Measurements from ENCODE around the gene HSPG2. TPM values are rescaled to one million over a fixed set of nuclear protein-coding genes. Genes with fewer than 3 reads are reported as not detected.

The HSPG2 gene
- total RNA-seq, 5 donors from 2014 or later (not counting 1 experiment from before 2014, with no cell fraction given): 4.4 to 9.3 (median 7.9) TPM

DNA sequence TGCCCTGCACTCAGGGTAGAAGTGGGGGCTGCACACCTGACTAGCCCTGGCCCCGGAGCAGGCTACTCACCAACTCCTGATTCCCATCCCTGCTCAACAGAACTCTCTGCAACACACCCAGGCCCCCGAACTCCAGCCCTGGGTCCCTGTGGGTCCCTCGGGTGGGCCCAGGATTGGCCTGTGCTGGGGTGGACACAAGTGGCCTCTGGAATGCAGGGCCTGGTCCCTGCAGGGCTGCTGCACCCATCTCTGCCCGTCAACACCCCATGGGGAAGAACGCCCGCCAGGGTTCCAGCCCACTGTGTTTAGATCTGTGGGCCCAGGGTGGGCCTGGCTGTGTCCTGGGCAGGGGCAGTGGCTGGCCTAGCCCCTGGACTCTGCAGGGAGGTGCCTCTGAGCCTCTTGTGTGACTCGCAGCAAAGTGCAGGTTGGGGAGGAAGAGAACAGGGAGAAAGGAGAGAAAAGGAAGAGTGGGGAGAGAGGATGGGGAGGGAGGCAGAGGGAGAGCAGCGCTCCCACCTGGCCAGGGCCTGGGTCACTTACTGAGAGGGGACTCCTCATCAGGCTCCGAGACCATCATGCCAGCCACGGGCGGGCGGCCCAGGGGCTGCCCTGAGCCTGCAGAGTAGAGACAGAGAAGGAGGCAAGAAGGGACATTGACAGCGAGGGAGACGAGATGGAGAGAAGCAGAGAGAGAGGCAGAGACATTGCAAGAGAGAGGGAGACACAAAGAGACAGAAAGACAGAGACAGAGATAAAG is 43.9 kb downstream of the HSPG2 start:
- no peak overlapping the region for H3K27ac ChIP-seq (ENCODE audit: low read length)
- H3K4me1 ChIP-seq (ENCODE audit: control insufficient read depth in 1 of 2, extremely low read depth in 1 of 2, insufficient read depth in 2 of 2, low read length in 2 of 2): no peaks in the 10 kb centered on the region
- ChIA-PET CTCF (no interaction called here), POLR2A (no interaction called here)
- no peak overlapping the region for H3K4me3 Mint-ChIP-seq
- no peaks in the 10 kb centered on the region for H3K9me3 Mint-ChIP-seq
- no peaks in the 10 kb centered on the region for H3K4me1 Mint-ChIP-seq
- no peak overlapping the region for H3K4me3 ChIP-seq (ENCODE audit: control insufficient read depth in 1 of 2, extremely low read depth in 1 of 2, low read length in 1 of 2)
- H3K9me3 ChIP-seq: no peaks in the 10 kb centered on the region
- no peak overlapping the region for H3K27ac Mint-ChIP-seq
- DNase-seq: no peak
- no peaks in the 10 kb centered on the region for H3K27me3 Mint-ChIP-seq
- WGBS (ENCODE audit: insufficient coverage): 83% methylated on average over 13 of the region's 14 CpGs
- H3K36me3 ChIP-seq (ENCODE audit: control insufficient read depth in 2 of 2, extremely low read depth in 1 of 2, insufficient read depth in 1 of 2, low read length in 1 of 2): no peaks in the 10 kb centered on the region
- H3K36me3 Mint-ChIP-seq: no peaks in the 10 kb centered on the region
- H3K27me3 ChIP-seq (replicated peaks in 1 of 2; ENCODE audit: control insufficient read depth in 2 of 2, extremely low read depth in 1 of 2, insufficient read depth in 2 of 2, low read length in 1 of 2): peaks cover 0 to 16% of the 10 kb centered on the region in 2 experiments
- ATAC-seq (replicated peaks in 1 of 4): no peak

GRCh38 chr1:21891621-21892479 is 45.3 kb downstream of the HSPG2 start:
- DNase-seq (no peak), ATAC-seq (replicated peaks in 1 of 4) (no peak)
- Mint-ChIP-seq H3K27ac (no peak overlapping the region), H3K27me3 (no peaks in the 10 kb centered on the region), H3K36me3 (no peaks in the 10 kb centered on the region), H3K4me1 (no peaks in the 10 kb centered on the region), H3K9me3 (no peaks in the 10 kb centered on the region), H3K4me3 (no peak overlapping the region)
- Histone ChIP-seq H3K4me1 (ENCODE audit: control insufficient read depth in 1 of 2, extremely low read depth in 1 of 2, insufficient read depth in 2 of 2, low read length in 2 of 2) (no peaks in the 10 kb centered on the region), H3K27me3 (replicated peaks in 1 of 2; ENCODE audit: control insufficient read depth in 2 of 2, extremely low read depth in 1 of 2, insufficient read depth in 2 of 2, low read length in 1 of 2) (peaks cover 0 to 16% of the 10 kb centered on the region in 2 experiments), H3K27ac (ENCODE audit: low read length) (no peak overlapping the region), H3K4me3 (ENCODE audit: control insufficient read depth in 1 of 2, extremely low read depth in 1 of 2, low read length in 1 of 2) (no peak overlapping the region), H3K36me3 (ENCODE audit: control insufficient read depth in 2 of 2, extremely low read depth in 1 of 2, insufficient read depth in 1 of 2, low read length in 1 of 2) (no peaks in the 10 kb centered on the region), H3K9me3 (no peaks in the 10 kb centered on the region)
- ChIA-PET CTCF (no interaction called here), POLR2A (no interaction called here)
- 86% methylated on average over 11 of the region's 20 CpGs for WGBS (ENCODE audit: insufficient coverage)

DNA sequence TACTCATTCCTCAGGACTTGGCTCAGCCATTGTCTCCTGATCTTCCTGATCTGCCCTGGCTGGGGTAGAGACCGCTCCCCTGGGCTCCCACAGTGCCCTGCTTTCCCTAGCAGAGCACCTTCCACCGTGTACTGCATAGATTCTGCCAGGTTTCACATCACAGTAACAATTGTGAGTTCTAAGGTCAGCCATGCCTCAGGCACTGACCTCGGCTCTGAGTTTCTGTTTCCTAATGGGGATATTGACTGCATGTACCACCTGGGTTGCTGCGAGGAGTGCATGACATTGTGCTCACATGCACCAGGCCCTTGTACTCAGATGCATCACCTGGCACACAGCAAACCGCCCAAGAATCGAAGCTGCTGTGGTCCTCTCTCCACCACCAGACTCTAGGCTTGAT is 46.0 kb downstream of the HSPG2 start:
- H3K4me3 Mint-ChIP-seq: no peak overlapping the region
- H3K36me3 Mint-ChIP-seq: no peaks in the 10 kb centered on the region
- Histone ChIP-seq H3K9me3 (no peaks in the 10 kb centered on the region), H3K27ac (ENCODE audit: low read length) (no peak overlapping the region), H3K4me3 (ENCODE audit: control insufficient read depth in 1 of 2, extremely low read depth in 1 of 2, low read length in 1 of 2) (no peak overlapping the region), H3K27me3 (replicated peaks in 1 of 2; ENCODE audit: control insufficient read depth in 2 of 2, extremely low read depth in 1 of 2, insufficient read depth in 2 of 2, low read length in 1 of 2) (peaks cover 0 to 16% of the 10 kb centered on the region in 2 experiments), H3K4me1 (ENCODE audit: control insufficient read depth in 1 of 2, extremely low read depth in 1 of 2, insufficient read depth in 2 of 2, low read length in 2 of 2) (no peaks in the 10 kb centered on the region), H3K36me3 (ENCODE audit: control insufficient read depth in 2 of 2, extremely low read depth in 1 of 2, insufficient read depth in 1 of 2, low read length in 1 of 2) (no peaks in the 10 kb centered on the region)
- no peaks in the 10 kb centered on the region for H3K27me3 Mint-ChIP-seq
- no peak overlapping the region for H3K27ac Mint-ChIP-seq
- ATAC-seq (replicated peaks in 1 of 4) (no peak), DNase-seq (no peak)
- ChIA-PET CTCF (no interaction called here), POLR2A (no interaction called here)
- H3K9me3 Mint-ChIP-seq: no peaks in the 10 kb centered on the region
- H3K4me1 Mint-ChIP-seq: no peaks in the 10 kb centered on the region
- WGBS (ENCODE audit: insufficient coverage): 62% methylated on average over 3 of the region's 6 CpGs

- no peaks in the 10 kb centered on the region for H3K27me3 Mint-ChIP-seq
- DNase-seq (no peak), ATAC-seq (replicated peaks in 1 of 4) (no peak)
- Histone ChIP-seq H3K27ac (ENCODE audit: low read length) (no peak overlapping the region), H3K9me3 (no peaks in the 10 kb centered on the region), H3K4me1 (ENCODE audit: control insufficient read depth in 1 of 2, extremely low read depth in 1 of 2, insufficient read depth in 2 of 2, low read length in 2 of 2) (no peaks in the 10 kb centered on the region), H3K27me3 (replicated peaks in 1 of 2; ENCODE audit: control insufficient read depth in 2 of 2, extremely low read depth in 1 of 2, insufficient read depth in 2 of 2, low read length in 1 of 2) (peaks cover 0 to 17% of the 10 kb centered on the region in 2 experiments), H3K4me3 (ENCODE audit: control insufficient read depth in 1 of 2, extremely low read depth in 1 of 2, low read length in 1 of 2) (no peak overlapping the region), H3K36me3 (ENCODE audit: control insufficient read depth in 2 of 2, extremely low read depth in 1 of 2, insufficient read depth in 1 of 2, low read length in 1 of 2) (no peaks in the 10 kb centered on the region)
- H3K9me3 Mint-ChIP-seq: no peaks in the 10 kb centered on the region
- POLR2A ChIA-PET: no interaction called here
- no peak overlapping the region for H3K4me3 Mint-ChIP-seq
- CTCF ChIA-PET: no interaction called here
- no peak overlapping the region for H3K27ac Mint-ChIP-seq
- no peaks in the 10 kb centered on the region for H3K36me3 Mint-ChIP-seq
- WGBS (ENCODE audit: insufficient coverage): 85% methylated on average over 4 of the region's 12 CpGs
- no peaks in the 10 kb centered on the region for H3K4me1 Mint-ChIP-seq
Measured at GRCh38 chr1:21888500-21888899, 48.6 kb downstream of the HSPG2 start.

DNA sequence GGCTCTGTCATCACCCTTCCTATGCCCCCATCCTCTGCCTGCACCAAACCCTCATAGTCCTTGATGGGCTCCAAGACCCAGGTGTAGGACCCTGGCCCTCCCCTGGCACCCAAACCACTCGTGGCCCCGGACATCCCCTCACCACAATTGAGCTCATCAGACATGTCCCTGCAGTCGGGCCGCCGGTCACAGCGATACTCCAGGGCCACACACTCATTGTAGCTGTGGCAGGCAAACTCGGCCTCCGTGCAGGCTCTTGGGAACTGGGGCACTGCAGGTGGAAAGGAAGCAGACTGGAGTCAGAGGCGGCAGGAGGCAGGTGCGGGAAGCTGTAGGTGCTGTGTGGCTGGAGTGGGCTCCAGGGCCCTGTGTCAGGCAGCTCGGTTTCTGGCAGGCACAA is 49.3 kb downstream of the HSPG2 start:
- 87% methylated on average over 11 of the region's 11 CpGs for WGBS (ENCODE audit: insufficient coverage)
- Histone ChIP-seq H3K27me3 (replicated peaks in 1 of 2; ENCODE audit: control insufficient read depth in 2 of 2, extremely low read depth in 1 of 2, insufficient read depth in 2 of 2, low read length in 1 of 2) (peaks cover 0 to 17% of the 10 kb centered on the region in 2 experiments), H3K36me3 (ENCODE audit: control insufficient read depth in 2 of 2, extremely low read depth in 1 of 2, insufficient read depth in 1 of 2, low read length in 1 of 2) (no peaks in the 10 kb centered on the region), H3K27ac (ENCODE audit: low read length) (no peak overlapping the region), H3K4me1 (ENCODE audit: control insufficient read depth in 1 of 2, extremely low read depth in 1 of 2, insufficient read depth in 2 of 2, low read length in 2 of 2) (no peaks in the 10 kb centered on the region), H3K4me3 (ENCODE audit: control insufficient read depth in 1 of 2, extremely low read depth in 1 of 2, low read length in 1 of 2) (no peak overlapping the region), H3K9me3 (no peaks in the 10 kb centered on the region)
- DNase-seq (no peak), ATAC-seq (replicated peaks in 1 of 4) (no peak)
- Mint-ChIP-seq H3K36me3 (no peaks in the 10 kb centered on the region), H3K27ac (no peak overlapping the region), H3K4me3 (no peak overlapping the region), H3K4me1 (no peaks in the 10 kb centered on the region), H3K27me3 (no peaks in the 10 kb centered on the region), H3K9me3 (no peaks in the 10 kb centered on the region)
- ChIA-PET POLR2A (no interaction called here), CTCF (no interaction called here)

DNA sequence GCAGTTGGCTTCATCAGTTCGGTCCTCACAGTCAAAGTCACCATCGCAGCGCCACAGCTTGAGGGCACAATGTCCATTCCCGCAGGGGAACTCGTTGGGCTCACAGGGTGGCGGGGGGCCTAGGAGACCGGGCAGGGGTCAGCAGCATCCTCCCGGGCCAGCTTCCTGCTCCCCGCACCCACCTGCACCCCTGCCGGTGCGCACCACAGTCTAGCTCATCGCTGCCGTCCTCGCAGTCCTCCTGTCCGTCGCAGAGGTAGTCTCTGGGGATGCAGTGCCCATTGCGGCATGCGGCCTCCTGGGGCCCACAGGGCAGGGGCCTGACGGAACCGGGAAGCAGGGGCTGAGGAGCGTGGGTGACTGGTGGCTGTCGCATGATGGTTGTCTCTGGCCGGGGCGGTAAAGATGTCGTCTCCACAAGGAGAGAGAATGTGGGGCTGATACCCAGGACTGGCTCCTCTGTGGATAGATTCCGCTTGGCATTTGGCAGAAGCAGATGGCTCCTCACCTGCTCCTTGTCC is 49.8 kb downstream of the HSPG2 start:
- WGBS (ENCODE audit: insufficient coverage): 91% methylated on average over 26 of the region's 26 CpGs
- no peaks in the 10 kb centered on the region for H3K36me3 ChIP-seq (ENCODE audit: control insufficient read depth in 2 of 2, extremely low read depth in 1 of 2, insufficient read depth in 1 of 2, low read length in 1 of 2)
- Mint-ChIP-seq H3K4me3 (no peak overlapping the region), H3K27me3 (no peaks in the 10 kb centered on the region), H3K27ac (no peak overlapping the region), H3K9me3 (no peaks in the 10 kb centered on the region), H3K36me3 (no peaks in the 10 kb centered on the region), H3K4me1 (no peaks in the 10 kb centered on the region)
- H3K4me1 ChIP-seq (ENCODE audit: control insufficient read depth in 1 of 2, extremely low read depth in 1 of 2, insufficient read depth in 2 of 2, low read length in 2 of 2): no peaks in the 10 kb centered on the region
- ChIA-PET CTCF (no interaction called here), POLR2A (no interaction called here)
- no peak overlapping the region for H3K27ac ChIP-seq (ENCODE audit: low read length)
- no peaks in the 10 kb centered on the region for H3K9me3 ChIP-seq
- H3K4me3 ChIP-seq (ENCODE audit: control insufficient read depth in 1 of 2, extremely low read depth in 1 of 2, low read length in 1 of 2): no peak overlapping the region
- peaks cover 0 to 17% of the 10 kb centered on the region in 2 experiments for H3K27me3 ChIP-seq (replicated peaks in 1 of 2; ENCODE audit: control insufficient read depth in 2 of 2, extremely low read depth in 1 of 2, insufficient read depth in 2 of 2, low read length in 1 of 2)
- ATAC-seq (replicated peaks in 1 of 4) (no peak), DNase-seq (no peak)

All from T-cell (primary cell).